ENCODE data around the gene SERPINA1.
"Not testable (repeated sequence)": the region's sequence is repeated elsewhere in the genome, so short reads cannot be mapped to it uniquely, and the experiment has no call there.

Gene SERPINA1

GRCh38 chr14:94388384-94389103 lies at the start of gene SERPINA1:
Gene SERPINA1 (minus strand): TSS chr14:94388602. CDS start chr14:94383237, 5,365 bp downstream.
- peaks cover 25% of the 10 kb centered on the region for H3K4me1 Mint-ChIP-seq
- no peaks in the 10 kb centered on the region for H3K9me3 Mint-ChIP-seq
- DNase-seq (ENCODE audit: low spot score in 2 of 2) (no peak), ATAC-seq (peak; percentile 9)
- no peaks in the 10 kb centered on the region for H3K36me3 Mint-ChIP-seq
- H3K4me3 Mint-ChIP-seq, result no peak within 1 kb of the TSS
- H3K27ac Mint-ChIP-seq, result no peak within 1 kb of the TSS

- Mint-ChIP-seq H3K4me3 (no peak overlapping the region), H3K4me1 (peaks cover under 1% of the 10 kb centered on the region), H3K27ac (no peak overlapping the region), H3K36me3 (no peaks in the 10 kb centered on the region), H3K9me3 (peaks cover 3% of the 10 kb centered on the region)
- no peak for ATAC-seq
- no peak for DNase-seq (ENCODE audit: low spot score in 2 of 2)
These were observed 40.2 kb upstream of the SERPINA1 start for GRCh38 chr14:94428610-94429009.

DNA sequence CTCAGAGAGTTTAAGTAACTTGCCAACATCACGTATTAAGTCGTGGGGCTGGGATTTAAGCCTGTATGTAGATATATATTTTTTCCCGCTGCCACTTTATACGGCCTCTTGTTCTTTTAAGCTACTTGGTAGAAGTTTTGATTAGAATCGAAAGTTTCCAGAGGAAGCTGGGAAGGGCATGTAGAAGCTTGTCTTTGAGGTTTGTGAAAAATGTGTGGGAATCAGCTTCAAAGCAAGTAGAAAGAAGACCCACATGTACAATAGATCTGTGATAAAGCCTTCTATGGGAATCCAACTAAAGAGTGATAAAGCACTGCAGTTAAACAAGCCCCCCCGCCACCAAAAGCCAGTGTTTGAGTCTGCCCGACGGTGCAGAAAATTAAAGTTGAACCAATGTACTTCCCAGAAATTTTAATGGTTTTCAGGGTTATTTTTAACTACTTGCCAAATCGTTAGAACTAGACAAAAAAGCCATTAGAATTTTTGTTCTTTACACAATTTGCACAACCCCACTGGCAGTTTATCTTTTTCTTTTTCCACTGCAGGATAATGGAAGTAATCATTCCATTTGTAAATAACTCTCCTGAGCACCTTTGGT lies 38.7 kb upstream of the SERPINA1 start:
- Mint-ChIP-seq H3K9me3 (peaks cover 3% of the 10 kb centered on the region), H3K4me3 (no peak overlapping the region), H3K27ac (no peak overlapping the region), H3K4me1 (peaks cover 6% of the 10 kb centered on the region), H3K36me3 (no peaks in the 10 kb centered on the region)
- DNase-seq (ENCODE audit: low spot score in 2 of 2), result no peak
- ATAC-seq, result no peak

DNA sequence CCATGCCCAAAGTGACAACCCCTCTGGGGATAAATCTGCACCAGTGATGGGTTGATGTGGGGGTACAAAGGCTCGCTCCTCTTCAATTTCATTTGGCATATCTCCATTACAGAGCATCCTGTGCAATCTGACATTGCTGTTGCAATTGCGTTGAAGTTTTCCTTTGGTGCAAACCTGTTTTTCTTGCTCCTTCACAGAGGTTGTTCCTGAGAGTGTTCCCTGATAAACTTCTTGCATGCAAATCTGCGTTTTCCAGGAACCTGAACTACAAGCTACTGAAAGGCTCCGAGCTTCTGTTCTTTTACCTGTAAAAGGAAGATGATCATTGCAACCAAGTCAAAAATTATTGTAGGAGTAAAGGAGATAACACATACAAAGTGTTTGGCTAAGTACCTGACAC lies 38.1 kb upstream of the SERPINA1 start:
- ATAC-seq, result no peak
- H3K4me1 Mint-ChIP-seq, result peaks cover 6% of the 10 kb centered on the region
- peaks cover 3% of the 10 kb centered on the region for H3K9me3 Mint-ChIP-seq
- no peak overlapping the region for H3K27ac Mint-ChIP-seq
- H3K36me3 Mint-ChIP-seq, result no peaks in the 10 kb centered on the region
- H3K4me3 Mint-ChIP-seq, result no peak overlapping the region
- no peak for DNase-seq (ENCODE audit: low spot score in 2 of 2)

DNA sequence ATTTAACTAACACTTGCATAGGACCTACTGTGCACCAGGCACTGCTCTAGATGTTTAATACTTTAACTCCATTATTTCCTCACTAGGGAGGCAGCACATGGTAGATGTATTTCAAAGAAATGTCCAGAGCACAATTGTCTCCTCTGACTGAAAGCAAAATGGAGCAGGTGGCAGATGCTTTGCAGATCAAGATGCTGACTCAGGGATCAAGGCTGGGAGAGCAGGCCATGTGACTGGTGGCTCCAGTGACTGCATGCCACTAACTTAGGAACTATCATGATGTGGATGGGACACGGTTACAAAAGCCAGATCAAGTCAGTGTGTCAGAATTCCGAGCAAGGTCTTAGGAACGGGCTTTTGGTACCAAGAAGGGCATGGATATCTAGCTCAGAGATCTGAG lies 36.0 kb upstream of the SERPINA1 start:
- Mint-ChIP-seq H3K9me3 (no peaks in the 10 kb centered on the region), H3K27ac (no peak overlapping the region), H3K4me1 (peaks cover 6% of the 10 kb centered on the region), H3K4me3 (no peak overlapping the region), H3K36me3 (no peaks in the 10 kb centered on the region)
- ATAC-seq (no peak), DNase-seq (ENCODE audit: low spot score in 2 of 2) (no peak)

GRCh38 chr14:94423453-94424056 lies 35.2 kb upstream of the SERPINA1 start:
- no peak overlapping the region for H3K27ac Mint-ChIP-seq
- DNase-seq (ENCODE audit: low spot score in 2 of 2) (peak; percentile 5 to 64), ATAC-seq (no peak)
- peaks cover under 1% of the 10 kb centered on the region for H3K9me3 Mint-ChIP-seq
- no peaks in the 10 kb centered on the region for H3K36me3 Mint-ChIP-seq
- H3K4me1 Mint-ChIP-seq, result peaks cover 6% of the 10 kb centered on the region
- H3K4me3 Mint-ChIP-seq, result no peak overlapping the region

DNA sequence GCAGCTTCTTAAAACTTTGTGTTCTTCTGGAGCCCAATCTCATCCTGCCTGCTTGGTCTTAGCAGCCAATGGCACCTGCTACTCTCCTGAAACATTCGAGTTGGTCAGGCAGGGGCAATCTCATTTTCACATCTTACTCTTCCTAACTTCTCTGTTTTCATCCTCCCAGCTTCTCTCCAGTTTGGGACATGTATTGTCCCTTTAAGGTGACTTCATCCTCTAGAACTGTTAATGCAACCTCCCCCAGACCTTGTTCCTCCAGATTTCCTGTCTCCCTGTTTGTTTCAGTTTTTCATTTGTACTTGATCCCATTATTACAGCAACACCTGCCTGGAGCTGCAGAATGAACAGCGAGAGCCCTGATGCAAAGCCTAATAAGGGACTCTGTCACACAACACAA lies 32.9 kb upstream of the SERPINA1 start:
- Mint-ChIP-seq H3K36me3 (no peaks in the 10 kb centered on the region), H3K4me3 (no peak overlapping the region), H3K27ac (no peak overlapping the region), H3K4me1 (peaks cover 6% of the 10 kb centered on the region), H3K9me3 (peaks cover 4% of the 10 kb centered on the region)
- ATAC-seq, result no peak
- no peak for DNase-seq (ENCODE audit: low spot score in 2 of 2)

DNA sequence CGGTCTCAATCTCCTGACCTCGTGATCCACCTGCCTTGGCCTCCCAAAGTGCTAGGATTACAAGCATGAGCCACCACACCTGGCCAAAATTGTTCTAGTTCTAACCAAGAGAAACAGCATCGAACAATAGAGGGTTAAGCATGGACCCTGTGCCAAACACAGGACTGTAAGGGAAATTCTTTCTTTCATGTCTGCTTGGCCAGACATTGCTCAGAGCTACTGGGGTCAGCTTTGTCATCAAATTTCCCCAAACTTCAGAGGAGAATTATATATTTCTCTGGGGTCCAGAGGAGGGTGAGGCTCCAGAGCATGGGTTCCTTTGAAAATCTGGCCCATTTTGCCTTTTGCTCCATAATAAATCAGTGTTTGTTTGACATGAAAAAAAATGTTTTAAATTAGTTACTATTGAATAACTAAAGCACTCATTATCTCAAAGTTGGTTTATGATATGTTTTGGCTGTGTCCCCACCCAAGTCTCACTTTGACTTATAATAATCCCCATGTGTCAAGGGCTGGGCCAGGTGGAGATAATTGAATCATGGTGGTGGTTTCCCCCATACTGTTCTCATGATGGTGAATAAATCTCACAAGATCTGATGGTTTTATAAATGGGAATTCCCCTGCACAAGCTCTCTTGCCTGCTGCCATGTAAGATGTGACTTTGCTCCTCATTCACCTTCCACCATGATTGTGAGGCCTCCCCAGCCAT lies 29.2 kb upstream of the SERPINA1 start:
- not testable (repeated sequence) for DNase-seq (ENCODE audit: low spot score in 2 of 2); H3K4me1 Mint-ChIP-seq; ATAC-seq; H3K4me3 Mint-ChIP-seq; H3K36me3 Mint-ChIP-seq; H3K9me3 Mint-ChIP-seq; H3K27ac Mint-ChIP-seq

DNA sequence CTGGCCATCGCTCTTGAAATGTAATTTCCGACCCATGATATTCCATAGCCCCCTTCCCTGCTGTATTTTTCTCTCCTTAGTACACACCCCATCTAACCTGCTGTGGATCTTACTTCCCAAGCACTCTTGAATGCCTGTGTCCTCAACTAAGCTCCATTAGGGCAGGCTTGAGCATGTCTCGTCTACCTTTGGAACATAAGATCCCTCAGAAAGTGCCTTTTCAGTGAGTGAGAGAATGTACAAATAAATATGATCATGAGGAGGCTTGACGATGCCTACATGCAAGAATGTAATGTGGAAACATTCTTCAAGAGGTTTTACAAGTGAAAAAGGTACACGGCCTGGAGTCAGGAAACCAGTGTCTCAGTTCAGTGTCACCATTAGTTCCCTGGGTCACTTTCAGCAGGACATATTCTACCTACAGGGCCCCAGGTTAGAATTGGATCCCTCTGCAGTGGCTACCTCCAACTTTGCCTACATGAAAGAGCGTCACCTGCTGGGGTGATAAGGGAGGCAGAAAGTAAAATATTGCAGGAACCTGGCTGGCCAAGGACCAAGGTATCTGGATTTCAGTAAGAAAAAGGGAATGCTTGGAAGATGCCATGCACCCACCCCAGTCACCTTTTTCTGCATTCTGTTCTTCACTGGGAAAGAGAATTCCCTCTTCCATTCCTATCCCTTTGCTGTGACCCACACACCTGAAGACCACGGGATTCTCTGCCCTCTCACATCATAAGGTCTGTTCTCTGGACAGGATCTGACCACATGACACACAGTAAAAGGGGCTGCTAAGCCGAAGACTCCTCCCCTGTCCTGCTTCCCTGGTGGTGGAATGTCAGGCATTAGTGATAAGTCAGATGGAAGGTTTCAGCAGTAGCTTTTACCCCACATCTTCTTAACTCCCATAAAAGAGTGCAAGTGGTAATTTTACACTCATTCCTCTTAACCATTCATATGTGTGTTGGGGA lies 24.6 kb upstream of the SERPINA1 start:
- Mint-ChIP-seq H3K4me3 (no peak overlapping the region), H3K36me3 (no peaks in the 10 kb centered on the region), H3K4me1 (no peaks in the 10 kb centered on the region), H3K27ac (no peak overlapping the region), H3K9me3 (peaks cover 12% of the 10 kb centered on the region)
- ATAC-seq (no peak), DNase-seq (ENCODE audit: low spot score in 2 of 2) (no peak)

DNA sequence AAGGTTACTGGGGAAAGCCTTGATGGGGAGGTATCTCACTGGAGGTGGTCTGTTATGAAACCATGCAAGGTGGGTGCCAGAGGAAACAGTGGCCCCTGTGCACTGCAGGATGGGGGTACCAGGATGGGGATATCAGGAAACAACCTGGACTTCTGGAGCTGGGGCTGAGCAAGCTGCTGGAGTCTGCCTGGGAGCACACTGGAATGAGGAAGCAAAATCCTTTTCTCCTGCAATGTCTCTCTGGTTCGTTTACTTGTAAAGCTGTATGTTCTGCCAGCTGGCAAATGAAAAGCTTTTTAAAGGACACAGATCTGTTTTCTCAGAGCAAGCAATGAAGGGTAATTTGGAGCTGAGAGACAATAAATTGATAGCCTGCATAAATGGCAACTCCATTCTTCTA lies 23.2 kb upstream of the SERPINA1 start:
- ATAC-seq (no peak), DNase-seq (ENCODE audit: low spot score in 2 of 2) (no peak)
- Mint-ChIP-seq H3K27ac (no peak overlapping the region), H3K9me3 (peaks cover 15% of the 10 kb centered on the region), H3K36me3 (no peaks in the 10 kb centered on the region), H3K4me3 (no peak overlapping the region), H3K4me1 (no peaks in the 10 kb centered on the region)

DNA sequence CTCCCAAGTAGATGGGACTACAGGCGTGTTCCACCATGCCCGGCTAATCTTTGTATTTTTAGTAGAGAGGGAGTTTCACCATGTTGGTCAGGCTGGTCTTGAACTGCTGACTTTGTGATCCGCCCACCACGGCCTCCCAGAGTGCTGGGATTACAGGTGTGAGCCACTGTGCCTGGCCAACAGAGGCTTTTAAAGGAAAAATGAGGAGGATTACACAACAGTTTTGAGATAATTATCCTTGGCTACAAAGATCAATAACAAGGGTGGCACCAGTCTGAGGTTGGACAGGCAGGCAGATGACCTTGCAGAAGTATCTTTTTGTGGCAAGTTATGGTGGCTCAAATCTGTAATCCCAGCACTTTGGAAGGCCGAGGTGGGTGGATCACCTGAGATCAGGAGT lies 21.0 kb upstream of the SERPINA1 start:
- not testable (repeated sequence) for ATAC-seq; H3K9me3 Mint-ChIP-seq; H3K27ac Mint-ChIP-seq; H3K36me3 Mint-ChIP-seq; H3K4me3 Mint-ChIP-seq; DNase-seq (ENCODE audit: low spot score in 2 of 2); H3K4me1 Mint-ChIP-seq

GRCh38 chr14:94408546-94409095 lies 20.2 kb upstream of the SERPINA1 start:
- DNase-seq (ENCODE audit: low spot score in 2 of 2) (no peak), ATAC-seq (no peak)
- Mint-ChIP-seq H3K4me1 (no peaks in the 10 kb centered on the region), H3K36me3 (no peaks in the 10 kb centered on the region), H3K4me3 (no peak overlapping the region), H3K9me3 (peaks cover 10% of the 10 kb centered on the region), H3K27ac (no peak overlapping the region)

GRCh38 chr14:94407906-94408305 lies 19.5 kb upstream of the SERPINA1 start:
- Mint-ChIP-seq H3K27ac (no peak overlapping the region), H3K4me1 (no peaks in the 10 kb centered on the region), H3K4me3 (no peak overlapping the region), H3K36me3 (no peaks in the 10 kb centered on the region), H3K9me3 (peaks cover 10% of the 10 kb centered on the region)
- ATAC-seq (no peak), DNase-seq (ENCODE audit: low spot score in 2 of 2) (no peak)

DNA sequence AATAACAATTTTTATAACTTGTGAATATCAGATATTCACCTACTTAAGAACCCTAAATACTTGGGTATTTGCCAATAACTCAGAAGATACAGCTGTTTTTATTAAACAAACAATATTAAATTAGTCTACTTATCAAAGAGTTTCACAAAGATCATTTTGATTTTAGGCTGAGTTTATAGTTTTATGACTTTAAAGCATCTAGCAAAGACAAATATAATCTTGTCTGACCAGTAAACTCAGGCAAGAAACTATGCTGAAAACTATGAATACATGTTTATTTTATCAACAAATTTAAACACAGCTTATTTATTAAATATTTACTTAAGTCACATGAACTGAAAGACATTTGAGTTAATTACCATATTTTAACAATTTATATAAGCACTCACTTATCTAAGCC lies 18.5 kb upstream of the SERPINA1 start:
- Mint-ChIP-seq H3K4me3 (no peak overlapping the region), H3K36me3 (no peaks in the 10 kb centered on the region), H3K27ac (no peak overlapping the region), H3K4me1 (no peaks in the 10 kb centered on the region), H3K9me3 (peaks cover 10% of the 10 kb centered on the region)
- ATAC-seq, result no peak
- DNase-seq (ENCODE audit: low spot score in 2 of 2), result no peak

All from stimulated activated effector memory CD8-positive, alpha-beta T cell treated with anti-CD3 and anti-CD28 coated beads, Interleukin-12 subunit alpha, Interleukin-12 subunit beta, amount 100 ng/mL, for 72 hours (primary cell).